Dedifferentiated amniotic fluid mesenchymal stem cell (primary cell): ENCODE results near the gene MYO1E.

ENCODE experiments used
- DNase-seq: peaks from one replicate; pipeline ENCODE4 v3.0.0-alpha.2; 2016; ENCODE audit errors: extremely low spot score

MYO1E gene

GRCh38 chr15:59315914-59316451 lies 56.7 kb downstream of the MYO1E start:
- no peak for DNase-seq

- DNase-seq = no peak
Measured at GRCh38 chr15:59313641-59314332, 58.9 kb downstream of the MYO1E start.

- no peak for DNase-seq
Measured at GRCh38 chr15:59312205-59312604, 60.5 kb downstream of the MYO1E start.

GRCh38 chr15:59311195-59311594 lies 61.5 kb downstream of the MYO1E start:
- no peak for DNase-seq

GRCh38 chr15:59309405-59309804 lies 63.3 kb downstream of the MYO1E start:
- DNase-seq = no peak

- no peak for DNase-seq
Measured at GRCh38 chr15:59307165-59307537, 65.5 kb downstream of the MYO1E start.

GRCh38 chr15:59306520-59307164 lies 66.0 kb downstream of the MYO1E start:
- no peak for DNase-seq

GRCh38 chr15:59304807-59305206 lies 67.9 kb downstream of the MYO1E start:
- DNase-seq = no peak

- DNase-seq = no peak
Measured at GRCh38 chr15:59304034-59304795, 68.5 kb downstream of the MYO1E start.

- no peak for DNase-seq
Measured at GRCh38 chr15:59303633-59304032, 69.0 kb downstream of the MYO1E start.

GRCh38 chr15:59303136-59303535 lies 69.5 kb downstream of the MYO1E start:
- no peak for DNase-seq

- DNase-seq = no peak
Measured at GRCh38 chr15:59301527-59301926, 71.1 kb downstream of the MYO1E start.

GRCh38 chr15:59300618-59301139 lies 72.0 kb downstream of the MYO1E start:
- no peak for DNase-seq

- DNase-seq = peak; percentile 84
Measured at GRCh38 chr15:59299929-59300617, 72.6 kb downstream of the MYO1E start.

- DNase-seq = no peak
Measured at GRCh38 chr15:59298854-59299250, 73.8 kb downstream of the MYO1E start.

- DNase-seq = no peak
Measured at GRCh38 chr15:59298225-59298853, 74.3 kb downstream of the MYO1E start.

GRCh38 chr15:59296181-59296617 lies 76.5 kb downstream of the MYO1E start:
- DNase-seq = peak; percentile 61

- no peak for DNase-seq
Measured at GRCh38 chr15:59295261-59296001, 77.2 kb downstream of the MYO1E start.

GRCh38 chr15:59294574-59295260 lies 78.0 kb downstream of the MYO1E start:
- peak; percentile 86 for DNase-seq
